Peyer's patch (tissue), 4 donors: ENCODE data around the gene SLC6A11.

Experiments
- POLR2A ChIP-seq, 2 donors: fragments of 450-650 bp; IDR thresholded peaks; one replicate each; pipeline ENCODE4 v1.5.1; 2017; ENCODE audit warnings: antibody characterized with exemption in 2 of 2, mild to moderate bottlenecking in 2 of 2, moderate library complexity in 2 of 2
- TF ChIP-seq, protein P1 (sequence below), 6 experiments: fragments of 450-650 bp in 4 of 6; fragments of 200-600 bp in 2 of 6; sonication (generic) in 1 of 6; IDR thresholded peaks; one replicate each; pipeline ENCODE4 v1.5.1; 2017 to 2019; ENCODE audit warnings: antibody characterized with exemption in 6 of 6, mild to moderate bottlenecking in 3 of 6, moderate library complexity in 1 of 6

DNA sequence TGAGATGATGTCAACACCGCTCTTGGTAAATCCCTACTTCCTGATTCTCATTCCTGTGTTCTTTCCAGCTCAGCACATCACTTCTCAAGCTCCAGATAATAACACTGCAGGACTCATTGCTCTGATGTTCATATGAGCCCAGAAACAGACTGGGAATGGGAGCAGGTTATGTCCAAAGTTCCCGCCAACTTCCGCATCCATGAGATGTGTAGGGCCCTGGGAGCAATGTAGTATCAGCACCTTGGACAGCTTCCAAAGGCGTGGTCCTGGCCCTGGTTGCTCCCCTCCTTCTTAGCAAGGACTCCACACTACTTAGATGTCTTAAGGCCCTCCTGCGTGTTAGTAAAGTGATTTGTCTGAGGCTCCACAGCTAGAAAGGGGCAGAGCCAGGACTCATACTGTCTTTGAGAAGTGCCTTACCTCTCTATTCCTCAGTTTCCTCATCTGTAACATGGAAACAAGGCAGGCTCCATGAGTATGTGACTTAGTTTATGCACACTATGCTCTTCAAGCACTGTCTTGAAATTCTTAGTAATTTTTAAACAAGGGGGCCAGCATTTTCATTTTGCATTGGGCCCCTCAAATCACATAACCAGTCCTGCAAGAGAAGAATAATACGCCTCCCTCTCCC, 148.6 kb downstream of the SLC6A11 start:
- TF ChIP-seq, protein P1, sequence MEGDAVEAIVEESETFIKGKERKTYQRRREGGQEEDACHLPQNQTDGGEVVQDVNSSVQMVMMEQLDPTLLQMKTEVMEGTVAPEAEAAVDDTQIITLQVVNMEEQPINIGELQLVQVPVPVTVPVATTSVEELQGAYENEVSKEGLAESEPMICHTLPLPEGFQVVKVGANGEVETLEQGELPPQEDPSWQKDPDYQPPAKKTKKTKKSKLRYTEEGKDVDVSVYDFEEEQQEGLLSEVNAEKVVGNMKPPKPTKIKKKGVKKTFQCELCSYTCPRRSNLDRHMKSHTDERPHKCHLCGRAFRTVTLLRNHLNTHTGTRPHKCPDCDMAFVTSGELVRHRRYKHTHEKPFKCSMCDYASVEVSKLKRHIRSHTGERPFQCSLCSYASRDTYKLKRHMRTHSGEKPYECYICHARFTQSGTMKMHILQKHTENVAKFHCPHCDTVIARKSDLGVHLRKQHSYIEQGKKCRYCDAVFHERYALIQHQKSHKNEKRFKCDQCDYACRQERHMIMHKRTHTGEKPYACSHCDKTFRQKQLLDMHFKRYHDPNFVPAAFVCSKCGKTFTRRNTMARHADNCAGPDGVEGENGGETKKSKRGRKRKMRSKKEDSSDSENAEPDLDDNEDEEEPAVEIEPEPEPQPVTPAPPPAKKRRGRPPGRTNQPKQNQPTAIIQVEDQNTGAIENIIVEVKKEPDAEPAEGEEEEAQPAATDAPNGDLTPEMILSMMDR (IDR thresholded peaks at IDR 0.05) = no peak
- TF ChIP-seq POLR2A (IDR thresholded peaks at IDR 0.05) = no peak
